Activated T-helper 1 cell treated with anti-CD3 and anti-CD28 coated beads, Interleukin-12 subunit alpha, Interleukin-12 subunit beta, Interleukin-2, Interleukin-4 antibody, amounts not matched to agents 30 ng/mL and 10 ng/mL and 1 ng/mL, durations not matched to agents 14 hours and 24 hours and 36 hours (primary cell): ENCODE results near the gene TCF7L2. TPM values are rescaled to one million over a fixed set of nuclear protein-coding genes. Genes with fewer than 3 reads are reported as not detected.

ENCODE experiments used
- DNase-seq: peaks from one replicate; pipeline ENCODE4 v3.0.0; 2021; ENCODE audit warnings: low spot score
- H3K27ac Mint-ChIP-seq: one replicate; pipeline ENCODE4 v1.8.0; 2021; ENCODE audit warnings: mild to moderate bottlenecking, mixed read lengths
- H3K27me3 Mint-ChIP-seq: one replicate; pipeline ENCODE4 v1.8.0; 2022; ENCODE audit warnings: mild to moderate bottlenecking, moderate library complexity, mixed read lengths; ENCODE audit not compliant: insufficient read depth
- H3K36me3 Mint-ChIP-seq: one replicate; pipeline ENCODE4 v1.8.0; 2021; ENCODE audit warnings: low read depth, mixed read lengths
- H3K4me1 Mint-ChIP-seq: one replicate; pipeline ENCODE4 v1.8.0; 2021; ENCODE audit warnings: low read depth, mixed read lengths
- H3K4me3 Mint-ChIP-seq: one replicate; pipeline ENCODE4 v1.8.0; 2021; ENCODE audit warnings: mild to moderate bottlenecking, moderate library complexity, mixed read lengths
- H3K9me3 Mint-ChIP-seq: one replicate; pipeline ENCODE4 v1.8.0; 2021; ENCODE audit warnings: mixed read lengths
- intact Hi-C: fragments of 100-400 bp; cut with micrococcal nuclease; formaldehyde crosslinking; loops from one replicate; pipeline ENCODE4 v1.15.1; 2024
- total RNA-seq: library from RNA; stranded (reverse); gene quantifications from 2 replicates; pipeline ENCODE4 v1.2.3, GENCODE V29; 2022

The TCF7L2 gene
- total RNA-seq = 0.32 and 0.36 TPM in 2 replicates

GRCh38 chr10:112949875-112950507 lies at the start of gene TCF7L2:
TSS of gene TCF7L2 (plus strand) at chr10:112950247. CDS start at chr10:112950757, 510 bp downstream.
- Mint-ChIP-seq H3K27me3 (peaks cover 67% of the 10 kb centered on the region), H3K27ac (peak within 1 kb of the TSS; percentile 72)
- intact Hi-C loops = no loop called here

GRCh38 chr10:112902730-112903129 lies 47.3 kb upstream of the TCF7L2 start:
- Mint-ChIP-seq H3K9me3 (no peaks in the 10 kb centered on the region), H3K36me3 (no peaks in the 10 kb centered on the region), H3K27me3 (no peaks in the 10 kb centered on the region), H3K4me1 (no peaks in the 10 kb centered on the region), H3K4me3 (no peak overlapping the region), H3K27ac (no peak overlapping the region)
- intact Hi-C loops = no loop called here
- no peak for DNase-seq

More at GRCh38 chr10:112949875-112950507, at the start of gene TCF7L2:
- no peaks in the 10 kb centered on the region for H3K9me3 Mint-ChIP-seq
- H3K4me3 Mint-ChIP-seq = peak within 1 kb of the TSS; percentile 87
- DNase-seq = peak; percentile 6
- no peaks in the 10 kb centered on the region for H3K36me3 Mint-ChIP-seq
- peaks cover 32% of the 10 kb centered on the region for H3K4me1 Mint-ChIP-seq

DNA sequence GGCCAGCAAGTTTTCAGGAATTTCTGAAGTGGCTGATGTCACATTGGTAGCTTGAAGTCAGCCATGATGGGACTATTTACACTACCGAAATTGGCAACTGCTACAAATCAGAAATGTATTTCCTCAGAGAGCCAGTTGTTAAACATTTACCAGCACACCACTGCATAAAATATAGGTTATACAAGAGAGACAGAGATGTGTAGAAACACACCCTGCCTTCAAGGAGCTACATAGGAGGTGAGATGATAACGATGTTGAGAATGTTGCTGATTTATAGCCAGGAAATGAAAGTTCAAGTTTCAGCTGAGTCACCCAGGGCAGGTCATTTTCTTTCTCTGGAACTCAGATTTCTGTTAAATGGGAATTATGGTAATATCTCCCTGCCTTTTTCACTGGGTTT lies 46.0 kb upstream of the TCF7L2 start:
- Mint-ChIP-seq H3K27ac (no peak overlapping the region), H3K4me1 (no peaks in the 10 kb centered on the region), H3K27me3 (no peaks in the 10 kb centered on the region), H3K36me3 (no peaks in the 10 kb centered on the region), H3K4me3 (no peak overlapping the region), H3K9me3 (no peaks in the 10 kb centered on the region)
- DNase-seq = no peak
- intact Hi-C loops = no loop called here

DNA sequence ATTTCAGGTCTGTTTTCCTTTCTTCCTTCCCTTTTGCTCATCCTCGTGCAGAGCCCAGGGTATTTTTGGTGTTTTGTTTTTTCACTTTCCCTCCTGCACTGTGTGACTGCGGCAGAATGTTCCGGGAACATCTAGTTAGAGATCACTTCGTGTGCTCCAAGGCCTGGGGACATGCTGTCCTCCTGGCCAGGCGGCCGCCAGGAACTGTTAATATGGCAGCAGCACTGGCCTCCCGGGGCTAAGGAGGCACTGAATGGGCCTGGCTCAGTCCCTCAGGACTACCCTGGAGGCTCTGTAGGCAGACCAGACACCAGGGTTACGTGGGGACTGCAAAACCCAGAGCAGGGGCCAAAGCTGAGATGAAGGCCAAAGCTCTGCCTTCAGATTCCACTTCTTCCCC lies 43.1 kb upstream of the TCF7L2 start:
- Mint-ChIP-seq H3K27me3 (peaks cover 5% of the 10 kb centered on the region), H3K4me3 (no peak overlapping the region), H3K27ac (no peak overlapping the region), H3K36me3 (no peaks in the 10 kb centered on the region), H3K4me1 (no peaks in the 10 kb centered on the region), H3K9me3 (no peaks in the 10 kb centered on the region)
- DNase-seq = no peak
- intact Hi-C loops = no loop called here

DNA sequence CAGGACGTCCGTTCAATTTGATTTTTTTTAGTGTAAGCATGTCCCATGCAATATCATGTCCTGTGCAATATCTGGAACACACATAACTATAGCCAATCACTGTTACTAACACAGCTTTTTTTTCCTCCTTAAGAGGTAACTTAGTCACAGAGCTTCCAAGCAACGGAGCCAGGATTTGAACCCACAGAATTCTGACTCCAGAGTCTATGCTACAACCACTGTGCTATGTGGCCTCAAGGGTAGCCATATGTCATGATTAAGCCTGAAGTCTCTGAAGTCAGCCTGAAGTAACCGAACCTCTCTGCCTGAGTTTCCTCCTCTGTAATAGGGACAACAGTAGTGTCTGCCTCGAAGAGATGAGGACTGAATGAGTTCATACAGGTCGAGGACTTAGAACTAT lies 42.2 kb upstream of the TCF7L2 start:
- Mint-ChIP-seq H3K9me3 (peaks cover 3% of the 10 kb centered on the region), H3K27me3 (peaks cover 5% of the 10 kb centered on the region), H3K27ac (no peak overlapping the region), H3K36me3 (no peaks in the 10 kb centered on the region), H3K4me1 (no peaks in the 10 kb centered on the region), H3K4me3 (no peak overlapping the region)
- DNase-seq = no peak
- intact Hi-C loops = no loop called here

DNA sequence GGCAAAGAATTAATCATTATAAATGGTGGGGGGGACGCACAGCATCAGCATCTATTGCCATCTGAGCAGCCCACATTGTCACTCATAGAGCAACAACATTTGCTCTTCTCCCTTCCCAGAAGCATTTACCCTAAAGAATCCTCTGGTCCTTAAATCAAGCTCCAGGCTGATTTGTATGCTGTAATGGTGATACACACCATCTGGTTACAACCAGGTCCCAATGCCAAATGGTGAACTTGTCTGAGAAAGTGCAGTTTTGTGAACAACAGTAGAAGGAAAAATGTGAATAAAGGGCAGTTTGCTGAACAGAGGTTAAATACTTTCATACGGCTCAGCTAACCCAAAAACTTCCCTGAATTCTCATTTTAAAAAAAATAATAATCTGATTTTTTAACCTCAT lies 38.8 kb upstream of the TCF7L2 start:
- no peaks in the 10 kb centered on the region for H3K4me1 Mint-ChIP-seq
- peaks cover 6% of the 10 kb centered on the region for H3K27me3 Mint-ChIP-seq
- no peak for DNase-seq
- H3K36me3 Mint-ChIP-seq = no peaks in the 10 kb centered on the region
- intact Hi-C loops = no loop called here
- no peak overlapping the region for H3K4me3 Mint-ChIP-seq
- H3K27ac Mint-ChIP-seq = no peak overlapping the region
- peaks cover 4% of the 10 kb centered on the region for H3K9me3 Mint-ChIP-seq

- Mint-ChIP-seq H3K27me3 (peaks cover 7% of the 10 kb centered on the region), H3K4me1 (no peaks in the 10 kb centered on the region), H3K27ac (peak overlapping the region; percentile 40), H3K4me3 (no peak overlapping the region), H3K9me3 (peaks cover 4% of the 10 kb centered on the region), H3K36me3 (no peaks in the 10 kb centered on the region)
- intact Hi-C loops = no loop called here
- DNase-seq = no peak
Observed at GRCh38 chr10:112912410-112912928, 37.6 kb upstream of the TCF7L2 start.

GRCh38 chr10:112913255-112913654 lies 36.8 kb upstream of the TCF7L2 start:
- intact Hi-C loops = no loop called here
- Mint-ChIP-seq H3K36me3 (no peaks in the 10 kb centered on the region), H3K27me3 (peaks cover 7% of the 10 kb centered on the region), H3K9me3 (peaks cover 4% of the 10 kb centered on the region), H3K27ac (no peak overlapping the region), H3K4me3 (no peak overlapping the region), H3K4me1 (no peaks in the 10 kb centered on the region)
- no peak for DNase-seq

DNA sequence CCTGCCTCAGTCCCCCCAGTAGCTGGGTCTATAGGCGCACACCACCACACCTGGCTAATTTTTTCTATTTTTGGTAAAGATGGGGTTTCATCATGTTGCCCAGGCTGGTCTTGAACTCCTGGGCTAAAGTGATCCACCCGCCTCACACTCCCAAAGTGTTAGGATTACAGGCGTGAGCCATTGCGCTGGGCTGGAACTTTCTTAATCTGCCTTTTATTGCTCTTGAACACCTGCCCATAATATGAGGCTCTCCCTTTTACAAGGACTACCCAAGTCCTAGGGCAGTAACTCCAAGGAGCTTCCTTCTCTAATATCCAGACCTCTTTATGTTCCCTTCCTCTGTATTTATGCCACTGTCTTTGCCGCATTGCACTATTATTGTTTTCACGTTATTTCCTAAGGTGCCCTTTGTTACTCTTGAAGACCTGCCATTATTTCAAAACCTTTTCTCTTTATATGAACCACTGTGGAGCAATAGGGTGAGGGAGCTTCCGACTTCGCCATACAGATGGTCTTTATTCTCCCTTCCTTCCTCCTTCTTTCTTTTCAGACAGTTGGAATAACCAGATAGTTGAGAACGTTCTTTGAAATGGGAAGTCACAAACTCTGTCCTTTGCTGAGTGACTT lies 36.3 kb upstream of the TCF7L2 start:
- Mint-ChIP-seq H3K9me3 (peaks cover 4% of the 10 kb centered on the region), H3K4me1 (no peaks in the 10 kb centered on the region), H3K4me3 (no peak overlapping the region), H3K36me3 (no peaks in the 10 kb centered on the region), H3K27me3 (peaks cover 7% of the 10 kb centered on the region), H3K27ac (no peak overlapping the region)
- no peak for DNase-seq
- intact Hi-C loops = no loop called here

GRCh38 chr10:112914288-112914952 lies 35.6 kb upstream of the TCF7L2 start:
- peaks cover 4% of the 10 kb centered on the region for H3K9me3 Mint-ChIP-seq
- H3K4me1 Mint-ChIP-seq = no peaks in the 10 kb centered on the region
- H3K27me3 Mint-ChIP-seq = peaks cover 7% of the 10 kb centered on the region
- intact Hi-C loops = no loop called here
- H3K4me3 Mint-ChIP-seq = no peak overlapping the region
- no peaks in the 10 kb centered on the region for H3K36me3 Mint-ChIP-seq
- H3K27ac Mint-ChIP-seq = no peak overlapping the region
- DNase-seq = no peak

- no peak overlapping the region for H3K27ac Mint-ChIP-seq
Observed at GRCh38 chr10:112915590-112916572, 34.2 kb upstream of the TCF7L2 start.

DNA sequence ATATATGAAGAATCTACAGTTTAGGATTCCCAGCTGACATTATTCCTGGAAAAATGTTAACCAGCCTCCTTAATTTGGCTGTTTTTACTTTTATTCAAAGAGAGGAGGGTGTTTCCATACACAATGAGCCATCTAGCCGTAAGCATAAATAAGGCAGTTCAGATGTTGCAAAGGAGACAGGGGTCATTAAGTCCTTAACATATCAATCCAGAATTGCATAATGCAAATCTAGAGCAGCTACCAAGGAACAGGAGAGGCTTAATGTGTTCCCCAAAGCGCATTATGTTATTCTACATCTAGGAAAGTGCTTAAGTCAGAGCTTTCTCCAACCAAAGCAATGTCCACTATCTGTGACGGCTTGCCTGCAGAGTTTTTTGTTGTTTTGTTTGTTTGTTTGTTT lies 32.4 kb upstream of the TCF7L2 start:
- H3K9me3 Mint-ChIP-seq = peaks cover 4% of the 10 kb centered on the region
- DNase-seq = no peak
- H3K4me1 Mint-ChIP-seq = no peaks in the 10 kb centered on the region
- intact Hi-C loops = no loop called here
- no peak overlapping the region for H3K4me3 Mint-ChIP-seq
- H3K36me3 Mint-ChIP-seq = no peaks in the 10 kb centered on the region
- peaks cover 2% of the 10 kb centered on the region for H3K27me3 Mint-ChIP-seq
- H3K27ac Mint-ChIP-seq = no peak overlapping the region

More at GRCh38 chr10:112915590-112916572, 34.2 kb upstream of the TCF7L2 start:
- Mint-ChIP-seq H3K9me3 (peaks cover 4% of the 10 kb centered on the region), H3K27me3 (peaks cover 2% of the 10 kb centered on the region), H3K4me3 (no peak overlapping the region), H3K36me3 (no peaks in the 10 kb centered on the region), H3K4me1 (no peaks in the 10 kb centered on the region)
- intact Hi-C loops = no loop called here
- DNase-seq = no peak
